ENCODE results near the gene SLC30A5.

Gene SLC30A5

DNA sequence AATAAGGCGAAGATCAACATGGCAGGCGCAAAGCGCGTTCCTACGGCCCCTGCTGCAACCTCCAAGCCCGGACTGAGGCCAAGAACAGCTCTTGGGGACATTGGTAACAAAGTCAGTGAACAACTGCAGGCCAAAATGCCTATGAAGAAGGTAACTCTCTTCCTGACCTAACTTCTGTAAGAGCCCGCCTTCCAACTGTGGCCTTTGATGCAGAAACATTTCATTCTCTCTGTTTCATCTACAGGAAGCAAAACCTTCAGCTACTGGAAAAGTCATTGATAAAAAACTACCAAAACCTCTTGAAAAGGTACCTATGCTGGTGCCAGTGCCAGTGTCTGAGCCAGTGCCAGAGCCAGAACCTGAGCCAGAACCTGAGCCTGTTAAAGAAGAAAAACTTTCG, 74.1 kb downstream of the SLC30A5 start:
- DNase-seq (ENCODE audit: low spot score) = no peak

DNA sequence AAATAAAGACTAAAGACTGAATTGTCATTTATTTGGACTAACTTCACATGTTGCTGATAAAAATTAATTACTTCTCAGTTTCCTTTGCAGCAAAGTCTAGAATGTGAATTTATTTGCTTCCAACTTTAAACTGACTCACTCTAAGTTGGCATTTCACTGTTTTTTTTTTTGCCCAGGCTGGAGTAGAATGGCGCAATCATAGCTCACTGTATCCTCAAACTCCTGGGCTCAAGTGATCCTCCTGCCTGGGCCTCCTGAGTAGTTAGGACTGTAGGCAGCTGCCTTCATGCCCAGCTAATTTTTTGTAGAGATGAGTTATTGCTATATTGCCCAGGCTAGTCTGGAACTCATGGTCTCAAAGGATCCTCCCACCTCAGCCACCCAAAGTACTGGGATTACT, 76.7 kb downstream of the SLC30A5 start:
- DNase-seq (ENCODE audit: low spot score) = no peak

DNA sequence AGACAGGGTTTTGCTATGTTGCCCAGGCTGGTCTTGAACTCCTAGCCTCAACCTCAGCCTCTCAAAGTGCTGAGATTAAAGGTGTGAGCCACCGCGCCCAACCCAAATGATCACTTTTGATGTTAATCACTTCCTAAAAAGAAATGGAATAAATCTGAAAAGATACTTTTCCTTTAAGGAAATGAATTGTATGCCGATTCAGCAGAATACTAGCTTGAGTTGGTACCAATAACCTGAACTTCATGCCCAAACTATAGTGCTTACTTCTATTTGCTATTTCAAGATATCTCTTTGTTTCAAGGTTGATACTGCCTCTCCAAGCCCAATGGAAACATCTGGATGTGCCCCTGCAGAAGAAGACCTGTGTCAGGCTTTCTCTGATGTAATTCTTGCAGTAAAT, 77.2 kb downstream of the SLC30A5 start:
- no peak for DNase-seq (ENCODE audit: low spot score)

Data from hepatic stellate cell (primary cell).